Bone marrow (tissue), 2 donors: ENCODE measurements around the gene DUOX2.
A peak's percentile ranks its signal among the peaks of the same experiment; 100 is the strongest.
"Not testable (repeated sequence)": the region's sequence is repeated elsewhere in the genome, so short reads cannot be mapped to it uniquely, and the experiment has no call there.

Experiments used
- DNase-seq, 2 donors: peaks; one replicate each; lab custom pipeline; 2025; lab: John Stamatoyannopoulos, UW

The DUOX2 gene

GRCh38 chr15:45138814-45139765 is 25.1 kb upstream of the DUOX2 start:
- no peak for DNase-seq

GRCh38 chr15:45137703-45138102 is 23.7 kb upstream of the DUOX2 start:
- DNase-seq, result no peak

- DNase-seq, result no peak
These were observed 22.4 kb upstream of the DUOX2 start for GRCh38 chr15:45136378-45136764.

- DNase-seq, result not testable (repeated sequence)
These were observed 21.9 kb upstream of the DUOX2 start for GRCh38 chr15:45135705-45136377.

GRCh38 chr15:45134682-45135604 is 21.0 kb upstream of the DUOX2 start:
- DNase-seq, result no peak

GRCh38 chr15:45134046-45134445 is 20.1 kb upstream of the DUOX2 start:
- no peak for DNase-seq

GRCh38 chr15:45133561-45133920 is 19.6 kb upstream of the DUOX2 start:
- no peak for DNase-seq

GRCh38 chr15:45132844-45133560 is 19.0 kb upstream of the DUOX2 start:
- no peak for DNase-seq

GRCh38 chr15:45131510-45131909 is 17.5 kb upstream of the DUOX2 start:
- no peak for DNase-seq

- DNase-seq, result no peak
These were observed 16.5 kb upstream of the DUOX2 start for GRCh38 chr15:45130291-45131000.

GRCh38 chr15:45129651-45130129 is 15.7 kb upstream of the DUOX2 start, which contains the start of the genes DUOX1 and DUOXA1:
DUOX1 (plus strand) TSS chr15:45129994; CDS start chr15:45131967, 1,973 bp downstream.
DUOXA1 (minus strand) TSS chr15:45129879; CDS start chr15:45123014, 6,865 bp downstream.
- no peak for DNase-seq

- DNase-seq, result no peak
These were observed 15.1 kb upstream of the DUOX2 start for GRCh38 chr15:45128971-45129639.

GRCh38 chr15:45126535-45127158 is 12.7 kb upstream of the DUOX2 start:
- peak in 1 of 2 donors; percentile 13 for DNase-seq

GRCh38 chr15:45123397-45123796 is 9.4 kb upstream of the DUOX2 start:
- DNase-seq, result no peak

- DNase-seq, result no peak
These were observed 8.7 kb upstream of the DUOX2 start for GRCh38 chr15:45122719-45123118.

GRCh38 chr15:45121706-45122417 is 7.9 kb upstream of the DUOX2 start:
- DNase-seq, result no peak

GRCh38 chr15:45121020-45121419 is 7.0 kb upstream of the DUOX2 start:
- DNase-seq, result no peak

GRCh38 chr15:45120081-45120972 is 6.4 kb upstream of the DUOX2 start:
- DNase-seq, result no peak
